Tibial nerve (tissue), 3 donors: ENCODE data around the gene NUP214.

Experiments used
- POLR2A ChIP-seq, 2 donors: fragments of 450-650 bp; IDR thresholded peaks; one replicate each; pipeline ENCODE4 v1.6.1; 2017; ENCODE audit warnings: antibody characterized with exemption in 2 of 2, mild to moderate bottlenecking in 2 of 2, moderate library complexity in 2 of 2
- TF ChIP-seq, protein P1 (sequence below), 5 experiments: fragments of 200-600 bp in 3 of 5; fragments of 450-650 bp in 2 of 5; sonication (generic) in 3 of 5; IDR thresholded peaks; one replicate each; pipeline ENCODE4 v1.5.1; 2016 to 2019; ENCODE audit warnings: antibody characterized with exemption in 5 of 5, mild to moderate bottlenecking in 3 of 5, moderate library complexity in 2 of 5

DNA sequence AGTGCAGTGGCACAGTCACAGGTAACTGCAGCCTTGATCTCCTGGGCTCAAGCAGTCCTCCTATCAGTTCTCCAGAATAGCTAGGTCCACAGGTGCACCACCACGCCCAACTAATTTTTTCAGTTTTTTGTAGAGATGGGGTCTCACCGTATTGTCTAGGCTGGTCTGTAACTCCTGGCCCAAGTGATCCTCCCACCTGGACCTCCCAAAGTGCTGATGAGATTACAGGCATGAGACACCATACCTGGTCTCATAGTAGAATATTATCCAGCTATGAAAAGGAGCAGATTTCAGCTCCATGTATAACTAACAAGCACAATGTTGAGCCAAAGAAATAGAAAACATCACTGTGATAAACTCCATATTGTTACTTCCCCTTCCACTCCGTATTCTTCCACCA lies 81.1 kb downstream of the NUP214 start:
- TF ChIP-seq, protein P1, sequence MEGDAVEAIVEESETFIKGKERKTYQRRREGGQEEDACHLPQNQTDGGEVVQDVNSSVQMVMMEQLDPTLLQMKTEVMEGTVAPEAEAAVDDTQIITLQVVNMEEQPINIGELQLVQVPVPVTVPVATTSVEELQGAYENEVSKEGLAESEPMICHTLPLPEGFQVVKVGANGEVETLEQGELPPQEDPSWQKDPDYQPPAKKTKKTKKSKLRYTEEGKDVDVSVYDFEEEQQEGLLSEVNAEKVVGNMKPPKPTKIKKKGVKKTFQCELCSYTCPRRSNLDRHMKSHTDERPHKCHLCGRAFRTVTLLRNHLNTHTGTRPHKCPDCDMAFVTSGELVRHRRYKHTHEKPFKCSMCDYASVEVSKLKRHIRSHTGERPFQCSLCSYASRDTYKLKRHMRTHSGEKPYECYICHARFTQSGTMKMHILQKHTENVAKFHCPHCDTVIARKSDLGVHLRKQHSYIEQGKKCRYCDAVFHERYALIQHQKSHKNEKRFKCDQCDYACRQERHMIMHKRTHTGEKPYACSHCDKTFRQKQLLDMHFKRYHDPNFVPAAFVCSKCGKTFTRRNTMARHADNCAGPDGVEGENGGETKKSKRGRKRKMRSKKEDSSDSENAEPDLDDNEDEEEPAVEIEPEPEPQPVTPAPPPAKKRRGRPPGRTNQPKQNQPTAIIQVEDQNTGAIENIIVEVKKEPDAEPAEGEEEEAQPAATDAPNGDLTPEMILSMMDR (IDR thresholded peaks at IDR 0.05): no peak
- TF ChIP-seq POLR2A (IDR thresholded peaks at IDR 0.05): no peak
